A549 (cell line): ENCODE data around the gene GNB5. TPM values are rescaled to one million over a fixed set of nuclear protein-coding genes. Genes with fewer than 3 reads are reported as not detected.

Source experiments
- ATAC-seq, 2 experiments: fragments of 200-7000 bp in 1 of 2; fragments of >200 bp in 1 of 2; cut with Nextera tagmentation in 1 of 2; cut with Tn5 transposase in 1 of 2; 3 replicates each; pipeline versions ENCODE4 v1.8.0 to v1.9.1; 2018 to 2020; ENCODE audit warnings: mild to moderate bottlenecking in 1 of 2, moderate library complexity in 1 of 2
- CTCF ChIA-PET: fragments of 300-600 bp; sonication (Branson Sonifier 250); formaldehyde crosslinking; extraction: SDS; loops from one replicate; lab custom pipeline; 2021; ENCODE audit warnings: antibody characterized with exemption, inconsistent platforms; lab: Yijun Ruan, JAX
- POLR2A ChIA-PET: fragments of 350-600 bp; formaldehyde crosslinking; extraction: SDS; loops from one replicate; lab custom pipeline; 2021; ENCODE audit warnings: antibody characterized with exemption, inconsistent platforms; lab: Yijun Ruan, JAX
- DNase-seq, 2 experiments: peaks; one replicate each; pipeline versions ENCODE4 v3.0.0 to v3.0.0-alpha.2; 2011 to 2016; ENCODE audit warnings: low read depth in 1 of 2, low spot score in 1 of 2
- FAIRE-seq: peaks from 2 replicates; lab custom pipeline; 2011; peaks lifted over from hg19 to GRCh38; lab: Jason Lieb, UNC
- H3K27ac ChIP-seq, 2 experiments: fragments of >200 bp; sonication (Bioruptor Twin); formaldehyde crosslinking; 3 replicates each; pipeline ENCODE4 v1.5.1; 2016 to 2017
- H3K4me1 ChIP-seq: fragments of >200 bp; sonication (Bioruptor Twin); formaldehyde crosslinking; 3 replicates; pipeline ENCODE4 v1.6.1; 2016
- H3K4me2 ChIP-seq: fragments of >200 bp; sonication (Bioruptor Twin); formaldehyde crosslinking; 3 replicates; pipeline ENCODE4 v1.6.1; 2016
- H3K4me3 ChIP-seq: fragments of >200 bp; sonication (Bioruptor Twin); formaldehyde crosslinking; 3 replicates; pipeline ENCODE4 v1.5.1; 2016
- H3K9me3 ChIP-seq: fragments of >200 bp; sonication (Bioruptor Twin); formaldehyde crosslinking; 3 replicates; pipeline ENCODE4 v1.6.1; 2016
- ATOH8 ChIP-seq: fragments of 250-450 bp; sonication (Bioruptor Pico); IDR thresholded peaks from 2 replicates; pipeline ENCODE4 v1.5.0; 2020; ENCODE audit warnings: low read depth, mild to moderate bottlenecking, moderate library complexity
- BCL3 ChIP-seq: fragments of >200 bp; sonication (Bioruptor Twin); formaldehyde crosslinking; IDR thresholded peaks from 3 replicates; pipeline ENCODE4 v1.6.1; 2016
- CBX8 ChIP-seq: fragments of 200-600 bp; sonication (generic); IDR thresholded peaks from 2 replicates; pipeline ENCODE4 v1.6.1; 2016
- CEBPB ChIP-seq, 2 experiments: fragments of >200 bp in 1 of 2; sonication (Bioruptor Twin) in 1 of 2; formaldehyde crosslinking in 1 of 2; IDR thresholded peaks; 2 replicates each; pipeline ENCODE4 v1.6.1; 2012 to 2016
- CHD4 ChIP-seq: fragments of 200-600 bp; sonication (generic); IDR thresholded peaks from 2 replicates; pipeline ENCODE4 v1.6.1; 2016; ENCODE audit warnings: antibody characterized with exemption, mild to moderate bottlenecking, borderline replicate concordance
- E2F6 ChIP-seq: IDR thresholded peaks from 2 replicates; pipeline ENCODE4 v1.6.1; 2012; ENCODE audit warnings: low read depth, borderline replicate concordance
- EP300 ChIP-seq, 2 experiments: fragments of >200 bp; sonication (Bioruptor Twin); formaldehyde crosslinking; IDR thresholded peaks; 2 replicates in 1 of 2; 3 replicates in 1 of 2; pipeline ENCODE4 v1.6.1; 2016 to 2017
- ESRRA ChIP-seq: fragments of 150-350 bp; IDR thresholded peaks from 2 replicates; pipeline ENCODE4 v1.6.1; 2014; ENCODE audit warnings: mild to moderate bottlenecking, low read length, borderline replicate concordance
- FOSB ChIP-seq: fragments of 250-450 bp; sonication (Bioruptor Pico); IDR thresholded peaks from 2 replicates; pipeline ENCODE4 v1.5.0; 2020; ENCODE audit warnings: mild to moderate bottlenecking, moderate library complexity
- FOXS1 ChIP-seq: fragments of 250-450 bp; sonication (Bioruptor Pico); IDR thresholded peaks from 2 replicates; pipeline ENCODE4 v1.5.0; 2020; ENCODE audit warnings: mild to moderate bottlenecking, moderate library complexity
- GATA3 ChIP-seq: IDR thresholded peaks from 2 replicates; pipeline ENCODE4 v1.6.1; 2012; ENCODE audit warnings: borderline replicate concordance
- HDAC2 ChIP-seq: fragments of 200-600 bp; sonication (generic); IDR thresholded peaks from 2 replicates; pipeline ENCODE4 v1.6.1; 2016
- HES2 ChIP-seq: fragments of >200 bp; sonication (Bioruptor Twin); formaldehyde crosslinking; IDR thresholded peaks from 2 replicates; pipeline ENCODE4 v1.6.1; 2016
- HEYL ChIP-seq: fragments of 250-450 bp; sonication (Bioruptor Pico); IDR thresholded peaks from 2 replicates; pipeline ENCODE4 v1.8.0; 2021; ENCODE audit warnings: mild to moderate bottlenecking, moderate library complexity
- HOXA7 ChIP-seq: fragments of 250-450 bp; sonication (Bioruptor Pico); IDR thresholded peaks from 2 replicates; pipeline ENCODE4 v1.5.0; 2020; ENCODE audit warnings: mild to moderate bottlenecking, moderate library complexity
- HOXB13 ChIP-seq: fragments of 250-450 bp; sonication (Bioruptor Pico); IDR thresholded peaks from 2 replicates; pipeline ENCODE4 v1.5.0; 2020; ENCODE audit warnings: low read depth, mild to moderate bottlenecking, moderate library complexity
- HOXB5 ChIP-seq: fragments of 250-450 bp; sonication (Bioruptor Pico); IDR thresholded peaks from 2 replicates; pipeline ENCODE4 v1.5.0; 2020; ENCODE audit warnings: mild to moderate bottlenecking, moderate library complexity
- JUN ChIP-seq, 2 experiments: fragments of >200 bp; sonication (Bioruptor Twin); formaldehyde crosslinking; IDR thresholded peaks; 2 replicates in 1 of 2; 3 replicates in 1 of 2; pipeline ENCODE4 v1.6.1; 2016 to 2017
- KDM5A ChIP-seq: fragments of 200-600 bp; sonication (generic); IDR thresholded peaks from 2 replicates; pipeline ENCODE4 v1.6.1; 2016; ENCODE audit warnings: antibody characterized with exemption, mild to moderate bottlenecking
- MAZ ChIP-seq: fragments of 150-350 bp; IDR thresholded peaks from 2 replicates; pipeline ENCODE4 v1.6.1; 2014; ENCODE audit warnings: antibody characterized with exemption, low read depth, low read length, borderline replicate concordance
- MYC ChIP-seq: IDR thresholded peaks from 2 replicates; pipeline ENCODE4 v1.6.1; 2012; ENCODE audit warnings: mild to moderate bottlenecking, inconsistent platforms, low read length, improper control_type of control experiment, borderline replicate concordance
- NFE2L2 ChIP-seq: fragments of 150-350 bp; conservative IDR thresholded peaks from 2 replicates; pipeline ENCODE4 v1.6.1; 2014; ENCODE audit warnings: low read length
- NPAS2 ChIP-seq: fragments of 250-450 bp; sonication (Bioruptor Pico); IDR thresholded peaks from 2 replicates; pipeline ENCODE4 v1.8.0; 2022; ENCODE audit warnings: mild to moderate bottlenecking, moderate library complexity, borderline replicate concordance
- NR3C1 ChIP-seq: fragments of >200 bp; sonication (Bioruptor Twin); formaldehyde crosslinking; IDR thresholded peaks from 3 replicates; pipeline ENCODE4 v1.6.1; 2017
- POLR2A ChIP-seq: IDR thresholded peaks from 2 replicates; pipeline ENCODE4 v1.6.1; 2012; ENCODE audit warnings: mild to moderate bottlenecking, low read length
- RARB ChIP-seq: fragments of 250-450 bp; sonication (Bioruptor Pico); IDR thresholded peaks from 2 replicates; pipeline ENCODE4 v1.8.0; 2021; ENCODE audit warnings: mild to moderate bottlenecking, moderate library complexity
- RFX5 ChIP-seq: fragments of 450-650 bp; IDR thresholded peaks from 2 replicates; pipeline ENCODE4 v1.7.1; 2014; ENCODE audit warnings: antibody characterized with exemption, mild to moderate bottlenecking, moderate library complexity
- TFCP2L1 ChIP-seq: fragments of 250-450 bp; sonication (Bioruptor Pico); IDR thresholded peaks from 2 replicates; pipeline ENCODE4 v1.5.0; 2021; ENCODE audit warnings: mild to moderate bottlenecking
- TP53 ChIP-seq: fragments of 250-450 bp; sonication (Bioruptor Pico); IDR thresholded peaks from 2 replicates; pipeline ENCODE4 v1.5.0; 2021; ENCODE audit warnings: mild to moderate bottlenecking, moderate library complexity
- ZNF302 ChIP-seq: fragments of 250-450 bp; sonication (Bioruptor Pico); IDR thresholded peaks from 2 replicates; pipeline ENCODE4 v1.9.0; 2021; ENCODE audit warnings: inconsistent platforms, mild to moderate bottlenecking, moderate library complexity
- ZSCAN20 ChIP-seq: fragments of 250-450 bp; sonication (Bioruptor Pico); IDR thresholded peaks from 2 replicates; pipeline ENCODE4 v1.8.0; 2022; ENCODE audit warnings: mild to moderate bottlenecking, moderate library complexity
- WGBS: methylation state at CpG from one replicate; pipeline ENCODE4 v1.1.6; 2017; ENCODE audit errors: missing lambda C conversion rate; 5-methylcytosine and 5-hydroxymethylcytosine counted together
- polyA plus RNA-seq, 4 experiments: library from polyadenylated mRNA; depleted of rRNA in 3 of 4; stranded (reverse); fragments of >200 nt; fragmentation: RNase III in 1 of 4; extraction: RNeasy Plus Mini Kit Qiagen cat#74134 plus additional on column Dnase treatment in 1 of 4; gene quantifications; 2 replicates in 3 of 4; 3 replicates in 1 of 4; pipeline ENCODE4 v1.2.3, GENCODE V29; 2011 to 2017
- TF ChIP-seq, protein P1 (sequence below): IDR thresholded peaks from 2 replicates; pipeline ENCODE4 v1.6.1; 2012

The GNB5 gene
- polyA plus RNA-seq, 2 of the 4 experiments (the other 2 are of a cell fraction): 57.2 to 67.5 TPM

- Histone ChIP-seq H3K9me3 (no peaks in the 10 kb centered on the region), H3K4me2 (peak overlapping the region; percentile 13), H3K27ac (peak overlapping the region; percentile 69 to 82), H3K4me1 (peaks cover 34% of the 10 kb centered on the region), H3K4me3 (no peak overlapping the region)
- FAIRE-seq: no peak
- POLR2A ChIA-PET: interaction anchor here (0.6 to 1.9 kb wide), 3 partner anchors 45 to 107 kb away, joined by 3 to 6 read pairs (median 6); partner anchors contain the start of gene LEO1
- CTCF ChIA-PET: interaction anchor here (0.7 to 7.6 kb wide), 46 partner anchors 9 to 149 kb away, joined by 3 to 89 read pairs (median 4); partner anchors contain the start of genes BCL2L10 and LEO1
- peak in 1 of 2 experiments; percentile 53; a peak in 3 of 6 replicates for ATAC-seq
- TF ChIP-seq FOXS1 (CRISPR knock-in tag): no peak
- TF ChIP-seq FOSB: no peak
- no peak for TF ChIP-seq TP53 (CRISPR knock-in tag)
- no peak for TF ChIP-seq MYC
- no peak for TF ChIP-seq HOXB13 (CRISPR knock-in tag)
- no peak for TF ChIP-seq ESRRA
- TF ChIP-seq, protein P1, sequence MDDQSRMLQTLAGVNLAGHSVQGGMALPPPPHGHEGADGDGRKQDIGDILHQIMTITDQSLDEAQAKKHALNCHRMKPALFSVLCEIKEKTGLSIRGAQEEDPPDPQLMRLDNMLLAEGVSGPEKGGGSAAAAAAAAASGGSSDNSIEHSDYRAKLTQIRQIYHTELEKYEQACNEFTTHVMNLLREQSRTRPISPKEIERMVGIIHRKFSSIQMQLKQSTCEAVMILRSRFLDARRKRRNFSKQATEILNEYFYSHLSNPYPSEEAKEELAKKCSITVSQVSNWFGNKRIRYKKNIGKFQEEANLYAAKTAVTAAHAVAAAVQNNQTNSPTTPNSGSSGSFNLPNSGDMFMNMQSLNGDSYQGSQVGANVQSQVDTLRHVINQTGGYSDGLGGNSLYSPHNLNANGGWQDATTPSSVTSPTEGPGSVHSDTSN: no peak
- no peak for TF ChIP-seq HDAC2
- no peak for TF ChIP-seq NR3C1
- no peak for TF ChIP-seq HES2
- no peak for TF ChIP-seq GATA3
- no peak for TF ChIP-seq RARB (CRISPR knock-in tag)
- TF ChIP-seq JUN (IDR thresholded peaks at IDR 0.05): peak in 1 of 2 experiments; percentile 47; a peak in 1 of 5 replicates
- no peak for TF ChIP-seq NPAS2
- no peak for TF ChIP-seq HOXB5
- TF ChIP-seq ZNF302 (CRISPR knock-in tag): no peak
- TF ChIP-seq ATOH8 (CRISPR knock-in tag): no peak
- TF ChIP-seq CHD4: no peak
- peak; percentile 23 to 66; a peak in 2 of 5 replicates for TF ChIP-seq EP300 (IDR thresholded peaks at IDR 0.05)
- no peak for TF ChIP-seq RFX5
- no peak for TF ChIP-seq NFE2L2
- no peak for TF ChIP-seq BCL3
- peak; percentile 35 to 57; a peak in 2 of 4 replicates for TF ChIP-seq CEBPB (IDR thresholded peaks at IDR 0.05)
- no peak for TF ChIP-seq MAZ
- no peak for TF ChIP-seq KDM5A
- TF ChIP-seq HOXA7 (CRISPR knock-in tag): no peak
- TF ChIP-seq CBX8: no peak
- no peak for TF ChIP-seq ZSCAN20 (CRISPR knock-in tag)
- 0 out of 2 replicates have a peak, but pooled peaks have one; percentile 26 for TF ChIP-seq TFCP2L1 (CRISPR knock-in tag)
- no peak for TF ChIP-seq POLR2A
- no peak for TF ChIP-seq E2F6
- TF ChIP-seq HEYL (CRISPR knock-in tag): no peak
- DNase-seq: peak in 1 of 2 experiments; percentile 65
- WGBS: 64% methylated on average over 10 of the region's 10 CpGs
Measured at GRCh38 chr15:52078197-52078875, 112.9 kb downstream of the GNB5 start.
